GM19467 (cell line): ENCODE results near the gene AFAP1.

Source experiments
- ATAC-seq: cut with Tn5 transposase; IDR thresholded peaks from one replicate; pipeline ENCODE4 v1.9.1; 2021; ENCODE audit warnings: mild to moderate bottlenecking, moderate library complexity; ENCODE audit not compliant: unreplicated experiment

Gene AFAP1

GRCh38 chr4:7741946-7742806 is 197.5 kb downstream of the AFAP1 start:
- no peak for ATAC-seq

- ATAC-seq = no peak
These were observed 198.7 kb downstream of the AFAP1 start for GRCh38 chr4:7740866-7741525.

- no peak for ATAC-seq
These were observed 199.5 kb downstream of the AFAP1 start for GRCh38 chr4:7739918-7740865.

- no peak for ATAC-seq
These were observed 200.4 kb downstream of the AFAP1 start for GRCh38 chr4:7739077-7739917.

- ATAC-seq = no peak
These were observed 201.1 kb downstream of the AFAP1 start for GRCh38 chr4:7738458-7739076.

- ATAC-seq = no peak
These were observed 201.8 kb downstream of the AFAP1 start for GRCh38 chr4:7737752-7738457.

GRCh38 chr4:7737268-7737645 is 202.4 kb downstream of the AFAP1 start:
- ATAC-seq = no peak

GRCh38 chr4:7736436-7737267 is 203.0 kb downstream of the AFAP1 start:
- no peak for ATAC-seq

- ATAC-seq = no peak
These were observed 203.7 kb downstream of the AFAP1 start for GRCh38 chr4:7735961-7736360.

- ATAC-seq = no peak
These were observed 204.3 kb downstream of the AFAP1 start for GRCh38 chr4:7735395-7735794.

GRCh38 chr4:7734651-7735260 is 204.9 kb downstream of the AFAP1 start:
- ATAC-seq = no peak

GRCh38 chr4:7733801-7734650 is 205.6 kb downstream of the AFAP1 start:
- no peak for ATAC-seq

GRCh38 chr4:7733201-7733600 is 206.5 kb downstream of the AFAP1 start:
- ATAC-seq = no peak

- no peak for ATAC-seq
These were observed 207.4 kb downstream of the AFAP1 start for GRCh38 chr4:7732263-7732662.

GRCh38 chr4:7731437-7731836 is 208.2 kb downstream of the AFAP1 start:
- ATAC-seq = no peak

- ATAC-seq = no peak
These were observed 211.9 kb downstream of the AFAP1 start for GRCh38 chr4:7727749-7728148.
